ENCODE measurements around the gene TAF11L11. TPM values are rescaled to one million over a fixed set of nuclear protein-coding genes. Genes with fewer than 3 reads are reported as not detected.
A peak's percentile ranks its signal among the peaks of the same experiment; 100 is the strongest.
"Not testable (repeated sequence)": the region's sequence is repeated elsewhere in the genome, so short reads cannot be mapped to it uniquely, and the experiment has no call there.

The TAF11L11 gene
- total RNA-seq, 1 donor from 2014 or later: not detected

GRCh38 chr5:17619354-17619753, 15.4 kb downstream of the TAF11L11 start:
- Mint-ChIP-seq H3K4me1 (ENCODE audit: unreplicated experiment) (no peaks in the 10 kb centered on the region), H3K4me3 (no peak overlapping the region), H3K9me3 (no peaks in the 10 kb centered on the region), H3K36me3 (no peaks in the 10 kb centered on the region), H3K27ac (no peak overlapping the region), H3K27me3 (no peaks in the 10 kb centered on the region)
- no peak for TF ChIP-seq CTCF (conservative IDR thresholded peaks at IDR 0.05)
- DNase-seq (ENCODE audit: extremely low spot score, unreplicated experiment): no peak

GRCh38 chr5:17620627-17621026, 16.6 kb downstream of the TAF11L11 start:
- no peak for DNase-seq (ENCODE audit: extremely low spot score, unreplicated experiment)
- peak; percentile 51 for TF ChIP-seq CTCF (conservative IDR thresholded peaks at IDR 0.05)
- no peaks in the 10 kb centered on the region for H3K27me3 Mint-ChIP-seq
- H3K4me3 Mint-ChIP-seq: no peak overlapping the region
- H3K27ac Mint-ChIP-seq: no peak overlapping the region
- no peaks in the 10 kb centered on the region for H3K4me1 Mint-ChIP-seq (ENCODE audit: unreplicated experiment)
- H3K36me3 Mint-ChIP-seq: no peaks in the 10 kb centered on the region
- H3K9me3 Mint-ChIP-seq: no peaks in the 10 kb centered on the region

GRCh38 chr5:17625686-17626085, 21.7 kb downstream of the TAF11L11 start:
- no peaks in the 10 kb centered on the region for H3K9me3 Mint-ChIP-seq
- DNase-seq (ENCODE audit: extremely low spot score, unreplicated experiment): no peak
- H3K4me3 Mint-ChIP-seq: no peak overlapping the region
- H3K27ac Mint-ChIP-seq: no peak overlapping the region
- TF ChIP-seq CTCF (conservative IDR thresholded peaks at IDR 0.05): no peak
- no peaks in the 10 kb centered on the region for H3K27me3 Mint-ChIP-seq
- H3K36me3 Mint-ChIP-seq: no peaks in the 10 kb centered on the region
- no peaks in the 10 kb centered on the region for H3K4me1 Mint-ChIP-seq (ENCODE audit: unreplicated experiment)

GRCh38 chr5:17631788-17632187, 27.8 kb downstream of the TAF11L11 start, which contains the start of gene TAF11L13:
Gene TAF11L13, plus strand, starts transcription at chr5:17632088.
- H3K4me3 Mint-ChIP-seq; DNase-seq (ENCODE audit: extremely low spot score, unreplicated experiment): not testable (repeated sequence)

GRCh38 chr5:17634160-17634559, 30.2 kb downstream of the TAF11L11 start, which contains the start of gene TAF11L14:
Gene TAF11L14, plus strand, starts transcription at chr5:17634460.
- Mint-ChIP-seq H3K36me3 (no peaks in the 10 kb centered on the region), H3K4me1 (ENCODE audit: unreplicated experiment) (no peaks in the 10 kb centered on the region), H3K27me3 (peaks cover 3% of the 10 kb centered on the region), H3K4me3 (no peak within 1 kb of the TSS), H3K9me3 (peaks cover 6% of the 10 kb centered on the region), H3K27ac (no peak within 1 kb of the TSS)
- no peak for TF ChIP-seq CTCF (conservative IDR thresholded peaks at IDR 0.05)
- no peak for DNase-seq (ENCODE audit: extremely low spot score, unreplicated experiment)

More at GRCh38 chr5:17631788-17632187, 27.8 kb downstream of the TAF11L11 start, which contains the start of gene TAF11L13:
- H3K4me1 Mint-ChIP-seq (ENCODE audit: unreplicated experiment); H3K27me3 Mint-ChIP-seq; H3K9me3 Mint-ChIP-seq; H3K27ac Mint-ChIP-seq; H3K36me3 Mint-ChIP-seq: not testable (repeated sequence)

GRCh38 chr5:17649232-17649631, 45.2 kb downstream of the TAF11L11 start:
- not testable (repeated sequence) for H3K36me3 Mint-ChIP-seq; H3K4me1 Mint-ChIP-seq (ENCODE audit: unreplicated experiment); H3K27me3 Mint-ChIP-seq; DNase-seq (ENCODE audit: extremely low spot score, unreplicated experiment); H3K4me3 Mint-ChIP-seq; H3K27ac Mint-ChIP-seq; H3K9me3 Mint-ChIP-seq

GRCh38 chr5:17655201-17655759, 51.3 kb downstream of the TAF11L11 start:
- H3K27ac Mint-ChIP-seq; H3K4me3 Mint-ChIP-seq; H3K36me3 Mint-ChIP-seq; H3K4me1 Mint-ChIP-seq (ENCODE audit: unreplicated experiment); DNase-seq (ENCODE audit: extremely low spot score, unreplicated experiment); H3K27me3 Mint-ChIP-seq: not testable (repeated sequence)
- peaks cover 19% of the 10 kb centered on the region for H3K9me3 Mint-ChIP-seq

Other genes starting within 250 kb of the TAF11L11 start
- gene TAF11L2, start 106.0 kb upstream of the TAF11L11 start, total RNA-seq (ENCODE audit: low replicate concordance): not detected in 2 replicates
- not detected in 2 replicates for gene TAF11L3, start 85.8 kb upstream of the TAF11L11 start, total RNA-seq (ENCODE audit: low replicate concordance)
- gene TAF11L4, start 82.4 kb upstream of the TAF11L11 start, total RNA-seq (ENCODE audit: low replicate concordance): not detected in 2 replicates
- not detected in 2 replicates for gene TAF11L5, start 78.9 kb upstream of the TAF11L11 start, total RNA-seq (ENCODE audit: low replicate concordance)
- gene TAF11L6, start 75.5 kb upstream of the TAF11L11 start, total RNA-seq (ENCODE audit: low replicate concordance): not detected in 2 replicates
- gene TAF11L7, start 18.4 kb upstream of the TAF11L11 start, total RNA-seq (ENCODE audit: low replicate concordance): not detected in 2 replicates
- not detected in 2 replicates for gene TAF11L8, start 13.2 kb upstream of the TAF11L11 start, total RNA-seq (ENCODE audit: low replicate concordance)
- not detected in 2 replicates for gene TAF11L9, start 9.8 kb upstream of the TAF11L11 start, total RNA-seq (ENCODE audit: low replicate concordance)
- gene TAF11L10, start 6.4 kb upstream of the TAF11L11 start, total RNA-seq (ENCODE audit: low replicate concordance): not detected in 2 replicates
- gene TAF11L12, start 6.2 kb downstream of the TAF11L11 start, total RNA-seq (ENCODE audit: low replicate concordance): not detected in 2 replicates
- not detected in 2 replicates for gene TAF11L13, start 27.9 kb downstream of the TAF11L11 start, total RNA-seq (ENCODE audit: low replicate concordance)
- not detected in 2 replicates for gene TAF11L14, start 30.3 kb downstream of the TAF11L11 start, total RNA-seq (ENCODE audit: low replicate concordance)